Lower leg skin (tissue), 3 donors: ENCODE measurements around the gene AP3M1.

Experiments
- CTCF ChIP-seq, 3 donors: fragments of 450-650 bp; IDR thresholded peaks; one replicate each; pipeline ENCODE4 v1.5.1; 2016; ENCODE audit warnings: antibody characterized with exemption in 3 of 3, mild to moderate bottlenecking in 3 of 3, moderate library complexity in 2 of 3
- POLR2A ChIP-seq, 2 donors: fragments of 450-650 bp; IDR thresholded peaks; one replicate each; pipeline ENCODE4 v1.6.1; 2016 to 2017; ENCODE audit warnings: antibody characterized with exemption in 2 of 2, mild to moderate bottlenecking in 1 of 2, moderate library complexity in 1 of 2

GRCh38 chr10:74093530-74094164 is 57.0 kb downstream of the AP3M1 start:
- TF ChIP-seq POLR2A (IDR thresholded peaks at IDR 0.05) (no peak), CTCF (IDR thresholded peaks at IDR 0.05) (no peak)
